Uterus (tissue), 4 donors: ENCODE data around the gene PDE6A. TPM values are rescaled to one million over a fixed set of nuclear protein-coding genes. Genes with fewer than 3 reads are reported as not detected.

Source experiments
- DNase-seq, 2 donors: peaks; one replicate each; pipeline ENCODE4 v3.0.0-alpha.2; 2019 to 2020
- H3K27ac ChIP-seq, 2 donors: fragments of 200-600 bp; sonication (generic); 1 replicate in 1 of 2; 2 replicates in 1 of 2; pipeline ENCODE4 v1.5.1; 2016 to 2018
- H3K27me3 ChIP-seq, 2 donors: fragments of 200-600 bp; sonication (generic); one replicate each; pipeline ENCODE4 v1.5.1; 2018 to 2019; ENCODE audit warnings: control low read depth in 1 of 2
- H3K36me3 ChIP-seq, 2 donors: fragments of 200-600 bp; sonication (generic); one replicate each; pipeline ENCODE4 v1.5.1; 2019; ENCODE audit warnings: control low read depth in 1 of 2
- H3K4me1 ChIP-seq, 2 donors: fragments of 200-600 bp; sonication (generic); one replicate each; pipeline ENCODE4 v1.5.1; 2018 to 2019; ENCODE audit warnings: control low read depth in 1 of 2
- H3K4me3 ChIP-seq, 2 donors: fragments of 200-600 bp; sonication (generic); 1 replicate in 1 of 2; 2 replicates in 1 of 2; pipeline ENCODE4 v1.5.1; 2018 to 2019; ENCODE audit warnings: mild to moderate bottlenecking in 1 of 2
- H3K9me3 ChIP-seq, 2 donors: fragments of 200-600 bp; sonication (generic); one replicate each; pipeline ENCODE4 v1.5.1; 2019; ENCODE audit warnings: control low read depth in 1 of 2
- POLR2A ChIP-seq, 2 donors: fragments of 450-650 bp; IDR thresholded peaks; one replicate each; pipeline ENCODE4 v1.6.1; 2016; ENCODE audit warnings: antibody characterized with exemption in 2 of 2, mild to moderate bottlenecking in 1 of 2, moderate library complexity in 1 of 2
- intact Hi-C: fragments of 100-400 bp; cut with DNase I; formaldehyde crosslinking; loops from one replicate; pipeline ENCODE4 v1.15.1; 2023; ENCODE audit warnings: low total_unique reads
- total RNA-seq, 4 donors: library from RNA; depleted of rRNA in 3 of 4; stranded (reverse); fragments of >200 nt in 3 of 4; gene quantifications; one replicate each; pipeline versions ENCODE4 v1.1.0 to v1.2.4, GENCODE V29; 2014 to 2023
- TF ChIP-seq, protein P1 (sequence below), 4 experiments: fragments of 200-600 bp in 2 of 4; fragments of 450-650 bp in 2 of 4; sonication (generic) in 2 of 4; IDR thresholded peaks; one replicate each; pipeline ENCODE4 v1.5.1; 2016 to 2019; ENCODE audit warnings: antibody characterized with exemption in 4 of 4, mild to moderate bottlenecking in 2 of 4, moderate library complexity in 1 of 4
- donor health status: DM: yes; HTN: yes; CAD: no.

PDE6A gene
- total RNA-seq, 4 donors from 2014 or later = 0.07 TPM; not detected in 3

GRCh38 chr5:149911031-149911430 lies 33.6 kb downstream of the PDE6A start:
- TF ChIP-seq POLR2A (IDR thresholded peaks at IDR 0.05) = no peak
- TF ChIP-seq, protein P1, sequence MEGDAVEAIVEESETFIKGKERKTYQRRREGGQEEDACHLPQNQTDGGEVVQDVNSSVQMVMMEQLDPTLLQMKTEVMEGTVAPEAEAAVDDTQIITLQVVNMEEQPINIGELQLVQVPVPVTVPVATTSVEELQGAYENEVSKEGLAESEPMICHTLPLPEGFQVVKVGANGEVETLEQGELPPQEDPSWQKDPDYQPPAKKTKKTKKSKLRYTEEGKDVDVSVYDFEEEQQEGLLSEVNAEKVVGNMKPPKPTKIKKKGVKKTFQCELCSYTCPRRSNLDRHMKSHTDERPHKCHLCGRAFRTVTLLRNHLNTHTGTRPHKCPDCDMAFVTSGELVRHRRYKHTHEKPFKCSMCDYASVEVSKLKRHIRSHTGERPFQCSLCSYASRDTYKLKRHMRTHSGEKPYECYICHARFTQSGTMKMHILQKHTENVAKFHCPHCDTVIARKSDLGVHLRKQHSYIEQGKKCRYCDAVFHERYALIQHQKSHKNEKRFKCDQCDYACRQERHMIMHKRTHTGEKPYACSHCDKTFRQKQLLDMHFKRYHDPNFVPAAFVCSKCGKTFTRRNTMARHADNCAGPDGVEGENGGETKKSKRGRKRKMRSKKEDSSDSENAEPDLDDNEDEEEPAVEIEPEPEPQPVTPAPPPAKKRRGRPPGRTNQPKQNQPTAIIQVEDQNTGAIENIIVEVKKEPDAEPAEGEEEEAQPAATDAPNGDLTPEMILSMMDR (IDR thresholded peaks at IDR 0.05) = no peak
- H3K36me3 ChIP-seq = no peaks in the 10 kb centered on the region
- intact Hi-C loops = no loop called here
- no peak overlapping the region for H3K4me3 ChIP-seq
- no peaks in the 10 kb centered on the region for H3K27me3 ChIP-seq
- H3K9me3 ChIP-seq = no peaks in the 10 kb centered on the region
- no peak for DNase-seq
- H3K4me1 ChIP-seq = no peaks in the 10 kb centered on the region
- no peak overlapping the region for H3K27ac ChIP-seq

DNA sequence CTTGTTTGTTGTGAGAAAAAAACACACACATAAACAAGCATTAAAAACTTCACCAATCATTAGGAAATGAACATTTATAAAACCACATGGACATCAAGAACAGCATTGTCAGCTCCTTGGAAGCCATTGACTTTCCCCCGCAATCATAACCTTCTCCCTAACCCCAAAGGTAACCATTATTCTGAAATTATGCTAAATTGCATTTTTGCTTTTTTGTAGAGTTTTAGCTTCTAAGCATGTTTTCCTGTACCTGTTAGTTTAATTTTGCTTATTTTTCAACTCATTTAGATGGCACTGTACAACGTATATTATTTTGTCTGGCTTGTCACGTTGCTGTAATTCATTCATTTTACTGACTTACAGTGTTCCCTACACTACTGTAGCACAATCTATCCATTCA lies 36.8 kb downstream of the PDE6A start:
- TF ChIP-seq, protein P1 (IDR thresholded peaks at IDR 0.05) = no peak
- no peak for TF ChIP-seq POLR2A (IDR thresholded peaks at IDR 0.05)
- H3K27me3 ChIP-seq = no peaks in the 10 kb centered on the region
- intact Hi-C loops = no loop called here
- no peak overlapping the region for H3K4me3 ChIP-seq
- DNase-seq = no peak
- no peaks in the 10 kb centered on the region for H3K36me3 ChIP-seq
- no peak overlapping the region for H3K27ac ChIP-seq
- no peaks in the 10 kb centered on the region for H3K4me1 ChIP-seq
- H3K9me3 ChIP-seq = no peaks in the 10 kb centered on the region

GRCh38 chr5:149904977-149905376 lies 39.6 kb downstream of the PDE6A start:
- Histone ChIP-seq H3K9me3 (no peaks in the 10 kb centered on the region), H3K4me1 (no peaks in the 10 kb centered on the region), H3K27ac (no peak overlapping the region), H3K27me3 (no peaks in the 10 kb centered on the region), H3K36me3 (no peaks in the 10 kb centered on the region), H3K4me3 (no peak overlapping the region)
- no peak for DNase-seq
- intact Hi-C loops = no loop called here
- TF ChIP-seq, protein P1 (IDR thresholded peaks at IDR 0.05) = no peak
- TF ChIP-seq POLR2A (IDR thresholded peaks at IDR 0.05) = no peak

GRCh38 chr5:149904293-149904886 lies 40.2 kb downstream of the PDE6A start:
- H3K27me3 ChIP-seq = no peaks in the 10 kb centered on the region
- intact Hi-C loops = no loop called here
- no peaks in the 10 kb centered on the region for H3K4me1 ChIP-seq
- no peaks in the 10 kb centered on the region for H3K36me3 ChIP-seq
- H3K4me3 ChIP-seq = no peak overlapping the region
- no peaks in the 10 kb centered on the region for H3K9me3 ChIP-seq
- no peak overlapping the region for H3K27ac ChIP-seq
- no peak for DNase-seq
- TF ChIP-seq, protein P1 (IDR thresholded peaks at IDR 0.05) = no peak
- no peak for TF ChIP-seq POLR2A (IDR thresholded peaks at IDR 0.05)

- DNase-seq = no peak
- no peaks in the 10 kb centered on the region for H3K27me3 ChIP-seq
- no peaks in the 10 kb centered on the region for H3K36me3 ChIP-seq
- TF ChIP-seq, protein P1 (IDR thresholded peaks at IDR 0.05) = no peak
- TF ChIP-seq POLR2A (IDR thresholded peaks at IDR 0.05) = no peak
- no peak overlapping the region for H3K4me3 ChIP-seq
- intact Hi-C loops = no loop called here
- H3K27ac ChIP-seq = no peak overlapping the region
- no peaks in the 10 kb centered on the region for H3K9me3 ChIP-seq
- no peaks in the 10 kb centered on the region for H3K4me1 ChIP-seq
Measured at GRCh38 chr5:149903404-149903803, 41.2 kb downstream of the PDE6A start.
